ENCODE results near the gene MLH1.

- no peak for TF ChIP-seq CTCF (IDR thresholded peaks at IDR 0.05)
- TF ChIP-seq JUN (IDR thresholded peaks at IDR 0.05), result no peak
- no peak for TF ChIP-seq CHD2 (IDR thresholded peaks at IDR 0.05; ENCODE audit: low read length, partially characterized antibody)
- no peak for TF ChIP-seq POLR2A (IDR thresholded peaks at IDR 0.05; ENCODE audit: low read length)
- TF ChIP-seq MAX (IDR thresholded peaks at IDR 0.05), result no peak
- no peak for TF ChIP-seq GATA3 (IDR thresholded peaks at IDR 0.05; ENCODE audit: borderline replicate concordance)
- TF ChIP-seq MAFK (IDR thresholded peaks at IDR 0.05; ENCODE audit: partially characterized antibody), result no peak
- no peak for TF ChIP-seq RARB (CRISPR knock-in tag; IDR thresholded peaks at IDR 0.05)
- no peak for TF ChIP-seq ZC3H11A (IDR thresholded peaks at IDR 0.05)
- no peak for TF ChIP-seq MYC (IDR thresholded peaks at IDR 0.05; ENCODE audit: borderline replicate concordance, low read length)
- TF ChIP-seq JUNB (IDR thresholded peaks at IDR 0.05), result no peak
- no peak for TF ChIP-seq EP300 (IDR thresholded peaks at IDR 0.05)
- TF ChIP-seq REST (IDR thresholded peaks at IDR 0.05), result no peak
Measured at GRCh38 chr3:36969540-36970432, 23.5 kb upstream of the MLH1 start.

Data from A549 (cell line).